ENCODE measurements around the gene MED31.

The MED31 gene

DNA sequence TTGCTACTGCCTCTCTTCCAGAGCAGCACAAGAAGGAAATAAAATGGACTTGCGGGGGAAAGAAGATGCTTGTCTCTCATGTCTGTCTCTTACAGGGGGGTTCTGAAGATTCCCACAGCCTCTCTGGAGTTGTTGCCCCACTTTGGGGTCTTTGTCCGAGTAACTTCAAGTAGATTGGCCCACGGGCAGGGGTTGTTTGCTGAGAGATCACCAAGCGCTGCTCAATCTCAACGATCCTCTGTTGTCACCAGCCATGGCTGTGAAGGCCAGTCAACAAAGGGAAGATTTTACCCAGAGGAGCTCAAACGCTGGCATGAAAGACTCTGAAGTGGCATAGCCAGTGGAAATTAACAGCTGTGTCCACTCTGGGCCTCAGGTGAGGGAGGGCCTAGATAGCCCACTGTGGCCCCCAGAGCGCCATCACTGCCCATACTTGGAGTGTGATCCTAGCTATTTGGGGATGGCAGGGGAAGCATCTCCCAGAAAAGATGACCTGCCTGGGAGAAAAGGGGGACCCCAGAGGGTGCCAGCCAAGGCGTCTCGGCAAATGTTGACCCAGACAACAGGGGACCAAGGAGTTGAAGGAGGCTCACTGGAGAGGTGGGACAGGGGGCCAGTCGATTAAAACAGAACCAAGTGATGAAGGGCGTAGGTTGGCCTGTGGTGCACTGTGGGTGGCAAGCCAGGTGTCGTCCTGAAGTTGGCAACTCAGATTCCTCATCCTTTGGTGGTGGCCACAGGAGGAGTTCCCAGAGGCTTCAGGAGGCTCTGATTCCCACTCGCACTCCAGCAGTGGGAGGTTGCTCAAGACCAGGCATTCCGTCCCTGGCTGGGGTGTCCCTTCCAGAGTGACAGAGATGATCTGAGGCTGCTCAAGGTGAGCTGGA lies 33.7 kb upstream of the MED31 start:
- no peak for DNase-seq (ENCODE audit: low read depth in 1 of 2, low spot score in 1 of 2)
- in situ Hi-C loops (cut with HindIII; ENCODE audit: low pct_unique_long_range_greater_than_20kb, low sequenced_read_pairs), result no loop called here
- no peak for TF ChIP-seq JUND (IDR thresholded peaks at IDR 0.05; ENCODE audit: low read depth)

- DNase-seq (ENCODE audit: low read depth in 1 of 2, low spot score in 1 of 2), result no peak
- in situ Hi-C loops (cut with HindIII; ENCODE audit: low pct_unique_long_range_greater_than_20kb, low sequenced_read_pairs), result no loop called here
- TF ChIP-seq JUND (IDR thresholded peaks at IDR 0.05; ENCODE audit: low read depth), result no peak
These were observed 33.0 kb upstream of the MED31 start for GRCh38 chr17:6684460-6684783.

DNA sequence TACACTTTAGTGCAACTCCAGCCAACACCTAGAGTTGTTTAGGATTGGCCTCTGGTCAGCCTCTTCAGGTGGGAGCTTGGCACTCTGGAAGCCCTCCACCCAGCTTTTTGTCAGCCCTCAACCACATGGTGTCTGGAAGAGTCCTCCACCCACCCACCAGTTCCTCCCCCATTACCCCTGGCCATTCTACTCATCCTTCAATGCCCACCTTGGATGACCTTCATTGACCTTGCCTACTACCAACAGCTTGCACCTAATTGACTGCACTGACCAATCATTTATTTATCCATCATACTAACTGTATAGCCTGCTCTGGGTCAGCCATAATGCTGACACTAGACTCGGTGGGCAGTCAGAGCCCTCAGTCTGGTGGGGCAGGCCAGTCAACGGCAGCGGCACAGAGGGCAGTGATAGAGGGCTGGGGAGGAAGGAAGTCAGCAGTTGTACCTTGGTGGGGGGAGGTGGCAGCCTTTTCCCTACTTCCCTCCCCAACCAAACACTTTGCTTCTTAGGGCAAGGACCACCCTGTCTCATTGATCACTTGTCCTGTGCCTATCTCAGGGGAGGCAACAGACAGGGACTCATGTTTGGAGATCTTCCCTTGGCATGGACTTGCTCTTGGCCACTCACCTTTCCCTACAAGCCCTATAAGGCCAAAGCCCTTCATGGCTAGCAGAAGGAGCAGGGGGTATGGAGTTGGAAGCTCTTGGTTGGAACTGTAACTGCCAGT lies 32.5 kb upstream of the MED31 start:
- TF ChIP-seq JUND (IDR thresholded peaks at IDR 0.05; ENCODE audit: low read depth), result no peak
- in situ Hi-C loops (cut with HindIII; ENCODE audit: low pct_unique_long_range_greater_than_20kb, low sequenced_read_pairs), result no loop called here
- no peak for DNase-seq (ENCODE audit: low read depth in 1 of 2, low spot score in 1 of 2)

- in situ Hi-C loops (cut with HindIII; ENCODE audit: low pct_unique_long_range_greater_than_20kb, low sequenced_read_pairs), result no loop called here
- no peak for TF ChIP-seq JUND (IDR thresholded peaks at IDR 0.05; ENCODE audit: low read depth)
- peak in 1 of 2 experiments; percentile 82 for DNase-seq (ENCODE audit: low read depth in 1 of 2, low spot score in 1 of 2)
These were observed 31.8 kb upstream of the MED31 start for GRCh38 chr17:6683081-6683684.

DNA sequence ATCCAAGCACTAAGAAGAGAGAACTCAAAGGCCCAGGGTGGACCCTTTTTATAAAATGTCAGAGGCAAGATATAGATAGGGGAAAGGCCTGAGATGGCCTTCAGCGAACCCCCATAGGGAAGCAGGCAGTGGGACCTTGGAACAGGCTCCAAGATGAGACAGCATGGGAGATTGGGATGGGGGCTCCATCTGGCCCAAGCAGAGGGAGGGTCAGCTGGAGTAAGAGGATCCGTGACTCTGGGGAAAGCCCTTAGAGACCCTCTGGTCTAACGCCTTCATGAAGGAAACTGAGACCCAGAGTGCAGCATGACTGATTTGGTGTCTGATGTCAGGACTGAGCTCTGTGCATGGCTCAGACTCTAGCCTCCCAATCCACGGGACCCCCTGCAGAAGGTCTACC lies 30.9 kb upstream of the MED31 start:
- no peak for DNase-seq (ENCODE audit: low read depth in 1 of 2, low spot score in 1 of 2)
- no peak for TF ChIP-seq JUND (IDR thresholded peaks at IDR 0.05; ENCODE audit: low read depth)
- in situ Hi-C loops (cut with HindIII; ENCODE audit: low pct_unique_long_range_greater_than_20kb, low sequenced_read_pairs), result no loop called here

- no peak for DNase-seq (ENCODE audit: low read depth in 1 of 2, low spot score in 1 of 2)
- in situ Hi-C loops (cut with HindIII; ENCODE audit: low pct_unique_long_range_greater_than_20kb, low sequenced_read_pairs), result no loop called here
- TF ChIP-seq JUND (IDR thresholded peaks at IDR 0.05; ENCODE audit: low read depth), result no peak
These were observed 30.3 kb upstream of the MED31 start for GRCh38 chr17:6681671-6682070.

GRCh38 chr17:6681176-6681575 lies 29.8 kb upstream of the MED31 start:
- no peak for TF ChIP-seq JUND (IDR thresholded peaks at IDR 0.05; ENCODE audit: low read depth)
- in situ Hi-C loops (cut with HindIII; ENCODE audit: low pct_unique_long_range_greater_than_20kb, low sequenced_read_pairs), result no loop called here
- no peak for DNase-seq (ENCODE audit: low read depth in 1 of 2, low spot score in 1 of 2)

- in situ Hi-C loops (cut with HindIII; ENCODE audit: low pct_unique_long_range_greater_than_20kb, low sequenced_read_pairs), result no loop called here
- DNase-seq (ENCODE audit: low read depth in 1 of 2, low spot score in 1 of 2), result no peak
- no peak for TF ChIP-seq JUND (IDR thresholded peaks at IDR 0.05; ENCODE audit: low read depth)
These were observed 27.8 kb upstream of the MED31 start for GRCh38 chr17:6679241-6679640.

- DNase-seq (ENCODE audit: low read depth in 1 of 2, low spot score in 1 of 2), result no peak
- in situ Hi-C loops (cut with HindIII; ENCODE audit: low pct_unique_long_range_greater_than_20kb, low sequenced_read_pairs), result no loop called here
- TF ChIP-seq JUND (IDR thresholded peaks at IDR 0.05; ENCODE audit: low read depth), result no peak
These were observed 26.5 kb upstream of the MED31 start for GRCh38 chr17:6677946-6678345.

DNA sequence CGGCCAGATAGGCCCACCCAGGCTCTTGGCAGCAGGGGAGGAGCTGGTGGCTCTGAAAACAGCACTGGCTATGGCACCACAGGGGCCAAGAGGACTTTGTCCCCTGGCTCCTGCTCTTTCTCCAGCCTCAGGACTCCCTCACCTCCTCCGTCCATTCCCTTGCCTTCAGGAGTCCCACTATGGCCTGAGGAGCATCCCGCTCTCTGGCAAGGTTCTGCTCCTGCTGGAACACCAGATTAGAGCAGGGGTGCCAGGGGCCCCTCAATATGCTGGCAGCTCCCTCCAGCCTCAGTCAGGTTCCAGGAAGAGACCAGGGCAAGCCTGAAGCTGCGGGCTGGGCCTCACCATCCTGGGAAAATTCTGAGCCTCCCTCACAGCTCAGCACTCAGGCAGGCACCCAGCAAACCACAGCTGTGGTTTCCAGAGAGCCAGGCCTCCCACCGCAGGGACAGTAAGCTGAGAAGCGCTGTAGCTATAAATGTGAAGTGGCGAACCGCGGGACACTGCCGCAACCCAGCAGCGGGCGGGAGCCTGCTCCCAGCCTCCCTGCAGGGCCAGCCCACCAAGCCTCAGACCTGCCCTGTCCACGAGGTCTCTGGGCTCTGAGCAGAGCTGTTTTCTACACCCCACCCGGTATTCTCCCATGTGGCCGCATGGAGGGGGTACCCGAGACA lies 25.9 kb upstream of the MED31 start:
- no peak for DNase-seq (ENCODE audit: low read depth in 1 of 2, low spot score in 1 of 2)
- no peak for TF ChIP-seq JUND (IDR thresholded peaks at IDR 0.05; ENCODE audit: low read depth)
- in situ Hi-C loops (cut with HindIII; ENCODE audit: low pct_unique_long_range_greater_than_20kb, low sequenced_read_pairs), result no loop called here

DNA sequence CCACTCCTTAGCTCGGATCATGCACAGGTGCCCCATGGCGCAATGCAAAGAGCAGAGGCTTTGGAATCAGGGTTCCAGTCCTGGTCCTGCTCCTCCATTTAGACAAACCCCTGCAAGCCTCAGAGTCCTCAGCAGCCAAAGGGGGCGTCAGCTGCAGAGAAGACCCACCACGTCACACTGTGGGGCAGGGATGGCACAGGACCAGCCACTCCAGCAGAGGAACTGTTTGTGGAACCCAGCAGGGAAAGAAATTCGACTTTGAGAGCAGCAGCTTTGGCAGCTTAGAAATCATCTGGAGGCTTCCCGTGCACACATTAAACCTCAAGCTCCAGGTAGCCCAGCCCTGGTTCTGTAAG lies 25.4 kb upstream of the MED31 start:
- no peak for DNase-seq (ENCODE audit: low read depth in 1 of 2, low spot score in 1 of 2)
- in situ Hi-C loops (cut with HindIII; ENCODE audit: low pct_unique_long_range_greater_than_20kb, low sequenced_read_pairs), result no loop called here
- TF ChIP-seq JUND (IDR thresholded peaks at IDR 0.05; ENCODE audit: low read depth), result no peak

DNA sequence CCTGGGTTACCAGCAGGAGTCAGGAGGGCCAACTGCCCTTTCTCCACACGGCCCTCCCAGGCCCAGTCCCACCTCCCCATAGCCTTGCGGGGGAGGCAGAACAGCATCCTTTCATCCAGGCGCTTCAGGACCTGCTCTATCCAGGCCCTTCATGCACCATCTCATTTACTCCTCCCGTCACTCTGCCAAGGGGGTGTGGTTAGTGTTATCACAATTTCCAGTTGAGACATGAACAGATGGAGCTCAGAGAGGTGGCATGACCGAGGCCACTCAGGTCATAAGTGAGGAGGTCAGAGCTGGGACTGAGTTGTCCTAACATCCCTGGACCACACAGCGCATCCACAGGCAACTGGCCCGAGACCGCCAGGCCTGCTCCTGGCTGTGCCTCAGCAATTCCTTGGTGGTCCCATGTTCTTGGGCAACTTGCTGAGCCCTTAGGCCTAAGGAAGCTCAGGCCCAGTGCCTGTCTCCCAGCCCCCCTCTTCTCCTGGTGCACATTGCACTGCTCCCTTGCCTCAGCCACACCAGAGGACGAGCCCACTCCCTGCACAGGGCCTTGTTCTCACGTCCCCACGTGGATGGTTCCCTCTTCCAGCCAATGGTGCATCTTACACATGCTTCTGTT lies 23.9 kb upstream of the MED31 start:
- DNase-seq (ENCODE audit: low read depth in 1 of 2, low spot score in 1 of 2), result no peak
- no peak for TF ChIP-seq JUND (IDR thresholded peaks at IDR 0.05; ENCODE audit: low read depth)
- in situ Hi-C loops (cut with HindIII; ENCODE audit: low pct_unique_long_range_greater_than_20kb, low sequenced_read_pairs), result no loop called here

Data from T47D (cell line).